HUES6 (cell line): ENCODE data around the gene XIRP1.
"Not testable (repeated sequence)": the region's sequence is repeated elsewhere in the genome, so short reads cannot be mapped to it uniquely, and the experiment has no call there.

Experiments
- H3K27ac ChIP-seq: 2 replicates; pipeline ENCODE4 v1.7.0; 2013; ENCODE audit warnings: low read depth, mild to moderate bottlenecking, low read length, inconsistent platforms
- H3K27me3 ChIP-seq: 2 replicates; pipeline ENCODE4 v1.6.1; 2013; ENCODE audit warnings: low read length; ENCODE audit not compliant: control insufficient read depth, insufficient read depth
- H3K36me3 ChIP-seq: 2 replicates; pipeline ENCODE4 v1.6.1; 2013; ENCODE audit warnings: low read length; ENCODE audit not compliant: control insufficient read depth, insufficient read depth
- H3K4me1 ChIP-seq: 2 replicates; pipeline ENCODE4 v1.6.1; 2013; ENCODE audit warnings: low read length; ENCODE audit not compliant: control insufficient read depth, insufficient read depth
- H3K4me3 ChIP-seq: 2 replicates; pipeline ENCODE4 v1.5.1; 2013; ENCODE audit warnings: low read depth, low read length
- H3K9ac ChIP-seq: one replicate; pipeline ENCODE4 v1.6.1; 2013; ENCODE audit warnings: mild to moderate bottlenecking, low read length
- H3K9me3 ChIP-seq: 2 replicates; pipeline ENCODE4 v1.6.1; 2013; ENCODE audit warnings: low read depth, low read length; ENCODE audit not compliant: control insufficient read depth, insufficient read depth

XIRP1 gene

DNA sequence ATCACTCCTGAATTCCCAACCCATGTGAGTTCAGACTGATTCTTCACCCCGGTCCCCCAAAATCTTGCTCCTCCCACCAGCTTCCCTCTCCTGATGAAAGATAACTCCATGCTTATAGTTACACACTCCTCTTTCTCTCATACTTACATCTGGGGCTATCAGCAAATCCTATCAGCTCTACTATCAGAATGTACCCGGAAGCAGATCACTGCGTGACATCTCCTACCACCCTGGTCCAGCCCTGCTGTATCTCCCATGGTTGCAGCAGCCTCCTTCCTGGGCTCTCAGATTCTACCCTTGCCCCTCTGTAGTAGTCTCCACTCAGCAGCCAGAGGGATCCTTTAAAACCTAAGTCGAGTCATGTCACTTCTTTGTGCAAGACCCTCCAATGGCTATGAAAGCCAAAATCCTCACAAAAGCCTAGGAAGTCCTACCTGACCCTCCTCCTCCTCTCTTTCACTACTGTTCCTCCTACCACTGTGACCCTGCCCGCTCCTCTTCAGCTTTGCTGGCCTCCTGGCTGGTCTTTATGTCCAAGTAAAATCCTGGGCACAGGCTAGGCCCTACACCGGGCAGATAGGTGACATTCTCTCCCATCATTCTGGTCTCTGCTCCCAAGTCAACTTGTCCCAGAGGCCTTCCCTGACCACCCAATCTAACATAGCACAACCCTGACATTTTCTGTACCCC lies 16.2 kb downstream of the XIRP1 start:
- Histone ChIP-seq H3K4me1 (peaks cover 34% of the 10 kb centered on the region), H3K27ac (no peak overlapping the region), H3K4me3 (no peak overlapping the region)

DNA sequence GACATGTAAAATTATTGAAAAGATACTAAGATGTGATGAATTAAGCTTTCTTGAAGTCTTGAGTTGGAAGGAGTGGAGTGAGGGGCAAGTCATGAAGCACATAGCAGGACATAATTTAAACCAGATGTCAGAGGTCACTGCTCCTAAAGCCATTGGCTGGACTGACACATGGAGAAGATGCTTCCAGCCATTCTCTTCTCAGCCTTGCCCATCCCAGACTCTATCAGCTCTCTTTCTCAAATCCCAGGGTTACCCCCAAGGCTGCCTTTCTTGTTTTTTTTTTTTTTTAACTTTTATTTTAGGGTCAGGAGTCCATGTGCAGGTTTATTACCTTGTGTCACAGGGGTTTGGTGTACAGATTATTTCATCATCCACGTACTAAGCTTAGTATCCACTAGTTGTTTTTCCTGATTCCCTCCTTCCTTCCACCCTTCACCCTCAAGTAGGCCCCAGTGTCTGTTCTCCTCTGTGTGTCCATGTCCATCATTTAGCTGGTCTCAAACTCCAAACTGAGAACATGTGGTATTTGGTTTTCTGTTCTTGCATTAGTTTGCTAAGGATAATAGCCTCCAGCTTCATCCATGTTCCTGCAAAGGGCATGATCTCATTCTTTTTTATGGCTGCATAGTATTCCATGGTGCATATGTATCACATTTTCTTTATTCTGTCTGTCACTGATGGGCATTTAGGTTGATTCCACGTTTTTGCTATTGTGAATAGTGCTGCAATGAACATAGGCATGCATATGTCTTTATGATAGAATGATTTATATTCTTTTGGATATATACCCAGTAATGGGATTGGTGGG lies 18.9 kb downstream of the XIRP1 start:
- Histone ChIP-seq H3K4me1 (peaks cover 20% of the 10 kb centered on the region), H3K9me3 (0 out of 2 replicates have a peak, but pooled peaks cover 3% of the 10 kb centered on the region), H3K27me3 (no peaks in the 10 kb centered on the region), H3K4me3 (no peak overlapping the region), H3K27ac (no peak overlapping the region), H3K9ac (no peak overlapping the region), H3K36me3 (no peaks in the 10 kb centered on the region)

More for the DNA sequence above, 16.2 kb downstream of the XIRP1 start:
- H3K36me3 ChIP-seq, result no peaks in the 10 kb centered on the region
- H3K27me3 ChIP-seq, result peaks cover 18% of the 10 kb centered on the region
- H3K9me3 ChIP-seq, result 0 out of 2 replicates have a peak, but pooled peaks cover 3% of the 10 kb centered on the region
- H3K9ac ChIP-seq, result no peak overlapping the region

GRCh38 chr3:39171860-39172259 lies 20.5 kb downstream of the XIRP1 start:
- no peaks in the 10 kb centered on the region for H3K27me3 ChIP-seq
- 0 out of 2 replicates have a peak, but pooled peaks cover 3% of the 10 kb centered on the region for H3K9me3 ChIP-seq
- no peaks in the 10 kb centered on the region for H3K36me3 ChIP-seq
- H3K9ac ChIP-seq, result no peak overlapping the region
- H3K27ac ChIP-seq, result no peak overlapping the region
- no peak overlapping the region for H3K4me3 ChIP-seq
- H3K4me1 ChIP-seq, result peaks cover 7% of the 10 kb centered on the region

DNA sequence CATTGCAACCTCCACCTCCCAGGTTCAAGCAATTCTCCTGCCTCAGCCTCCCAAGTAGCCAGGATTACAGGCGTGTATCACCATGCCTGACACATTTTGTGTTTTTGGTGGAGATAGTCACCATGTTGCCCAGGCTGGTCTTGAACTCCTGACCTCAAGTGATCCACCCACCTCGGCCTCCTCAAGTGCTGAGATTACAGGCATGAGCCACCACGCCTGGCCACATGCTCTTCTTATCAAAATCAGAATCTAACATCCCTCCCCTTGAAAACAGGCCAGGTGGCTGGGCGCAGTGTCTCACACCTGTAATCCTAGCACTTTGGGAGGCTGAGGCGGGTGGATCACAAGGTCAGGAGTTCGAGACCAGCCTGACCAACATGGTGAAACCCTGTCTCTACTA lies 21.5 kb downstream of the XIRP1 start:
- not testable (repeated sequence) for H3K27ac ChIP-seq, H3K9me3 ChIP-seq, H3K27me3 ChIP-seq, H3K9ac ChIP-seq, H3K4me3 ChIP-seq, H3K36me3 ChIP-seq
- H3K4me1 ChIP-seq, result peaks cover 17% of the 10 kb centered on the region

- Histone ChIP-seq H3K4me3 (no peak overlapping the region), H3K27ac (no peak overlapping the region), H3K27me3 (no peaks in the 10 kb centered on the region), H3K4me1 (peaks cover 21% of the 10 kb centered on the region), H3K9ac (no peak overlapping the region), H3K9me3 (0 out of 2 replicates have a peak, but pooled peaks cover 3% of the 10 kb centered on the region), H3K36me3 (no peaks in the 10 kb centered on the region)
Measured at GRCh38 chr3:39170461-39170860, 21.9 kb downstream of the XIRP1 start.

DNA sequence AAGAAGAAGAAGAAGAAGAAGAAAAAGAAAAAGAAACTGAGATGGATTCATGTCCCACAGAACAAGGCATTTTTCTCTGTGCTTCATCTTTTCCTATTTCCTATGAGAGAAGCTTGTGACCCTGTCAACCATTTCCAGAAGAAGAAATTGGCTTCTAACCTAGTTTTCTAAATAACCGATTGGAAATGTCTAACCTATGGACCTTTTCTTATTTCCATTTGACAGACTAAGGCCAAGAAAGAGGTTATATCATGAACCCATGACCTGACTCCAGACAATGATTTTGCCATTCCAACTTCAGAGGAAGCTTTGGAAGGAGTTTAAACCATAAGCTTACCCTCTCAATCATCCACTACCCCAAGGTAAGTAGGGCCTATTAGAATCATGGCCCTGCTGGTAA lies 22.7 kb downstream of the XIRP1 start:
- Histone ChIP-seq H3K27me3 (no peaks in the 10 kb centered on the region), H3K4me3 (no peak overlapping the region), H3K36me3 (no peaks in the 10 kb centered on the region)

DNA sequence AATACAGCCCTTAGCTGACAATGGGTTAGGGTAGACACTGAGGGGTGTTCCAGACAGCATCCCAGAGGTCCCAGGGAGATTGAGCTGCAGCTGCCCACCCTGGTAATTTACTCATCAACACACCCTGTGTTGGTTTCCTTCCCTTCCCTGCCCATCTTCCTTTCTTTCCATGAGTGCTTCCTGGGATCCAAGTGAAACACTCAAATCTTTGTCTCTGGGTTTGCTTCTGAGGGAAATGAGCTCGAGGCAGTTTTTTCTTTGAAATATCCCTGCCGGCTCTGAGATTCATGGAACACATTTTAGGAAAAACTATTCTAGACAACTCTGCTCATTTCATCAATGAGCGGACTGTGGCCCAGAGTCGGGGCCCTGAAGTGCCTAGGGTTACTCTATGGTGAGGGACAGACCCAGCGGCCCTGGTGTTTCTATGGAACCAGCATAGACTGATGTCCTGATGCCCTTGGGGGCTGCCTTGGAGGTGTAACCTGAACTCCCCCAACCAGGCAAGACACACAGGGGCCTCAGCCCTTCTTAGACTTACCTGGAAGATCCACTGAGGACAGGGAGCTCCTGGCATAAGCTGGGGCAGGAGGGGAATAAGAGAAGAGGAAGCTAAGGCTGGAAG lies 24.1 kb downstream of the XIRP1 start:
- H3K27ac ChIP-seq, result no peak overlapping the region

More for the DNA sequence above, 22.7 kb downstream of the XIRP1 start:
- peaks cover 22% of the 10 kb centered on the region for H3K4me1 ChIP-seq
- 0 out of 2 replicates have a peak, but pooled peaks cover 3% of the 10 kb centered on the region for H3K9me3 ChIP-seq
- no peak overlapping the region for H3K9ac ChIP-seq
- no peak overlapping the region for H3K27ac ChIP-seq

GRCh38 chr3:39166932-39167532 lies 25.4 kb downstream of the XIRP1 start:
- Histone ChIP-seq H3K9ac (no peak overlapping the region), H3K4me1 (peaks cover 22% of the 10 kb centered on the region), H3K27ac (no peak overlapping the region), H3K36me3 (no peaks in the 10 kb centered on the region), H3K9me3 (peaks cover 7% of the 10 kb centered on the region; the same call in 1 of the 2 replicates), H3K27me3 (no peaks in the 10 kb centered on the region), H3K4me3 (no peak overlapping the region)

More for the DNA sequence above, 24.1 kb downstream of the XIRP1 start:
- H3K4me3 ChIP-seq, result no peak overlapping the region
- no peak overlapping the region for H3K9ac ChIP-seq
- no peaks in the 10 kb centered on the region for H3K27me3 ChIP-seq
- H3K36me3 ChIP-seq, result no peaks in the 10 kb centered on the region
- peaks cover 22% of the 10 kb centered on the region for H3K4me1 ChIP-seq
- H3K9me3 ChIP-seq, result peaks cover 2% of the 10 kb centered on the region; the same call in 1 of the 2 replicates

GRCh38 chr3:39166134-39166710 lies 26.2 kb downstream of the XIRP1 start:
- Histone ChIP-seq H3K4me3 (peak overlapping the region; percentile 6; the same call in 1 of the 2 replicates), H3K9me3 (peaks cover 7% of the 10 kb centered on the region; the same call in 1 of the 2 replicates), H3K36me3 (no peaks in the 10 kb centered on the region), H3K4me1 (peaks cover 22% of the 10 kb centered on the region), H3K27me3 (no peaks in the 10 kb centered on the region), H3K9ac (no peak overlapping the region), H3K27ac (0 out of 2 replicates have a peak overlapping the region, but pooled peaks have one; percentile 13)

DNA sequence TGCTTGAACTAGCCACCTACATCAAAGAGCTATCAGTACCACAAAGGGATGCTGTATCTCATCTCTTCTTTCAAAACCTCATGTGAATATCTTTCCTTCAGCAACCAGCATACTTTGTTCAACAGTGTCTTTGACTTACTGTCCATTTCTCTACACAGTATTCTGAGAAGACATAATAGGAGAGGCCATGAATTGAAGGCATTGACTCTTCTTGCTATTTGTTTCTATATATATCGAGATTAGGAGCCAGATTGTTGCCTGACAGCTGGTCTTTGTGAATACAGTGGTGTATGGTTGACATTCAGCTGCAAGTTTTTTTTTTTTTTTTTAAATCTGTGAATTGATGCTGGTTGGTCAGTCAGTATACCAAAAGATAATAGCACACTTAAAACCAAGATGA lies 26.9 kb downstream of the XIRP1 start:
- H3K4me1 ChIP-seq, result peaks cover 19% of the 10 kb centered on the region

More for the DNA sequence above, 26.9 kb downstream of the XIRP1 start:
- H3K4me3 ChIP-seq, result no peak overlapping the region
- H3K9me3 ChIP-seq, result peaks cover 7% of the 10 kb centered on the region; the same call in 1 of the 2 replicates
- no peak overlapping the region for H3K27ac ChIP-seq
- no peak overlapping the region for H3K9ac ChIP-seq
- no peaks in the 10 kb centered on the region for H3K27me3 ChIP-seq
- no peaks in the 10 kb centered on the region for H3K36me3 ChIP-seq
